ENCODE results near the gene TSFM. TPM values are rescaled to one million over a fixed set of nuclear protein-coding genes. Genes with fewer than 3 reads are reported as not detected.
A peak's percentile ranks its signal among the peaks of the same experiment; 100 is the strongest.

The TSFM gene
- total and polyA plus RNA-seq, 9 of the 15 experiments (the other 6 are each of a cell fraction or from before 2014, with no cell fraction given): 44.6 to 198 (median 60.2) TPM

GRCh38 chr12:57846577-57847319, 64.2 kb downstream of the TSFM start, which contains the start of gene CTDSP2 (continued):
- no peak for TF ChIP-seq ELK1 (CRISPR knock-in tag; IDR thresholded peaks at IDR 0.05)
- no peak for TF ChIP-seq IRF1 (CRISPR knock-in tag; IDR thresholded peaks at IDR 0.05; ENCODE audit: borderline replicate concordance)
- TF ChIP-seq DMBX1 (CRISPR knock-in tag; IDR thresholded peaks at IDR 0.05; ENCODE audit: borderline replicate concordance): no peak
- TF ChIP-seq RBM22 (IDR thresholded peaks at IDR 0.05; ENCODE audit: low read depth, low read length, poor library complexity, severe bottlenecking): no peak
- peak in 1 of 2 experiments; percentile 51; a peak in 3 of 4 replicates for TF ChIP-seq MAZ (CRISPR knock-in tag; conservative IDR thresholded peaks at IDR 0.05 in 1 of 2, IDR thresholded peaks at IDR 0.05 in 1 of 2)
- TF ChIP-seq SIRT6 (IDR thresholded peaks at IDR 0.05; ENCODE audit: low read depth, low read length): no peak
- TF ChIP-seq FOXO4 (CRISPR knock-in tag; IDR thresholded peaks at IDR 0.05): no peak
- TF ChIP-seq, protein P1, sequence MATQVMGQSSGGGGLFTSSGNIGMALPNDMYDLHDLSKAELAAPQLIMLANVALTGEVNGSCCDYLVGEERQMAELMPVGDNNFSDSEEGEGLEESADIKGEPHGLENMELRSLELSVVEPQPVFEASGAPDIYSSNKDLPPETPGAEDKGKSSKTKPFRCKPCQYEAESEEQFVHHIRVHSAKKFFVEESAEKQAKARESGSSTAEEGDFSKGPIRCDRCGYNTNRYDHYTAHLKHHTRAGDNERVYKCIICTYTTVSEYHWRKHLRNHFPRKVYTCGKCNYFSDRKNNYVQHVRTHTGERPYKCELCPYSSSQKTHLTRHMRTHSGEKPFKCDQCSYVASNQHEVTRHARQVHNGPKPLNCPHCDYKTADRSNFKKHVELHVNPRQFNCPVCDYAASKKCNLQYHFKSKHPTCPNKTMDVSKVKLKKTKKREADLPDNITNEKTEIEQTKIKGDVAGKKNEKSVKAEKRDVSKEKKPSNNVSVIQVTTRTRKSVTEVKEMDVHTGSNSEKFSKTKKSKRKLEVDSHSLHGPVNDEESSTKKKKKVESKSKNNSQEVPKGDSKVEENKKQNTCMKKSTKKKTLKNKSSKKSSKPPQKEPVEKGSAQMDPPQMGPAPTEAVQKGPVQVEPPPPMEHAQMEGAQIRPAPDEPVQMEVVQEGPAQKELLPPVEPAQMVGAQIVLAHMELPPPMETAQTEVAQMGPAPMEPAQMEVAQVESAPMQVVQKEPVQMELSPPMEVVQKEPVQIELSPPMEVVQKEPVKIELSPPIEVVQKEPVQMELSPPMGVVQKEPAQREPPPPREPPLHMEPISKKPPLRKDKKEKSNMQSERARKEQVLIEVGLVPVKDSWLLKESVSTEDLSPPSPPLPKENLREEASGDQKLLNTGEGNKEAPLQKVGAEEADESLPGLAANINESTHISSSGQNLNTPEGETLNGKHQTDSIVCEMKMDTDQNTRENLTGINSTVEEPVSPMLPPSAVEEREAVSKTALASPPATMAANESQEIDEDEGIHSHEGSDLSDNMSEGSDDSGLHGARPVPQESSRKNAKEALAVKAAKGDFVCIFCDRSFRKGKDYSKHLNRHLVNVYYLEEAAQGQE (IDR thresholded peaks at IDR 0.05; ENCODE audit: borderline replicate concordance): no peak
- TF ChIP-seq, protein P1 (CRISPR knock-in tag; IDR thresholded peaks at IDR 0.05; ENCODE audit: low read depth): no peak
- no peak for TF ChIP-seq TAF15 (IDR thresholded peaks at IDR 0.05; ENCODE audit: low read depth, low read length)
- no peak for TF ChIP-seq TFE3 (CRISPR knock-in tag; IDR thresholded peaks at IDR 0.05)
- no peak for TF ChIP-seq ZNF174 (CRISPR knock-in tag; IDR thresholded peaks at IDR 0.05)
- no peak for TF ChIP-seq EHMT2 (IDR thresholded peaks at IDR 0.05)
- no peak for TF ChIP-seq ZNF384 (IDR thresholded peaks at IDR 0.05; ENCODE audit: low read depth, low read length)

All from K562 (cell line).